GM21360 (cell line): ENCODE data around the gene PTPRN2.

Experiments
- ATAC-seq: cut with Tn5 transposase; IDR thresholded peaks from one replicate; pipeline ENCODE4 v1.9.1; 2021; ENCODE audit warnings: mild to moderate bottlenecking, moderate library complexity; ENCODE audit not compliant: unreplicated experiment

Gene PTPRN2

GRCh38 chr7:157618823-157619606 is 968.6 kb downstream of the PTPRN2 start:
- no peak for ATAC-seq

- ATAC-seq, result no peak
Observed at GRCh38 chr7:157618091-157618726, 969.4 kb downstream of the PTPRN2 start.

GRCh38 chr7:157617401-157617800 is 970.2 kb downstream of the PTPRN2 start:
- no peak for ATAC-seq

- ATAC-seq, result no peak
Observed at GRCh38 chr7:157616931-157617330, 970.7 kb downstream of the PTPRN2 start.

GRCh38 chr7:157616426-157616825 is 971.2 kb downstream of the PTPRN2 start:
- no peak for ATAC-seq

GRCh38 chr7:157615852-157616251 is 971.8 kb downstream of the PTPRN2 start:
- no peak for ATAC-seq

GRCh38 chr7:157615101-157615817 is 972.4 kb downstream of the PTPRN2 start:
- ATAC-seq, result no peak

- ATAC-seq, result no peak
Observed at GRCh38 chr7:157614457-157615020, 973.1 kb downstream of the PTPRN2 start.

GRCh38 chr7:157613575-157614322 is 973.9 kb downstream of the PTPRN2 start:
- ATAC-seq, result no peak

GRCh38 chr7:157612664-157613561 is 974.7 kb downstream of the PTPRN2 start:
- peak; percentile 80 for ATAC-seq

GRCh38 chr7:157612009-157612663 is 975.5 kb downstream of the PTPRN2 start:
- no peak for ATAC-seq

- ATAC-seq, result no peak
Observed at GRCh38 chr7:157611341-157611740, 976.3 kb downstream of the PTPRN2 start.

GRCh38 chr7:157610671-157611295 is 976.8 kb downstream of the PTPRN2 start:
- ATAC-seq, result no peak

- no peak for ATAC-seq
Observed at GRCh38 chr7:157609932-157610640, 977.5 kb downstream of the PTPRN2 start.

- ATAC-seq, result no peak
Observed at GRCh38 chr7:157609516-157609915, 978.1 kb downstream of the PTPRN2 start.

GRCh38 chr7:157607218-157607617 is 980.4 kb downstream of the PTPRN2 start:
- ATAC-seq, result no peak

GRCh38 chr7:157606140-157606539 is 981.5 kb downstream of the PTPRN2 start:
- ATAC-seq, result no peak

- no peak for ATAC-seq
Observed at GRCh38 chr7:157605638-157606037, 982.0 kb downstream of the PTPRN2 start.
